Hepatocyte (in vitro differentiated cells): ENCODE results near the gene ZNF738.

ENCODE experiments used
- CTCF ChIP-seq: fragments of 200-600 bp; sonication (generic); IDR thresholded peaks from 2 replicates; pipeline ENCODE4 v1.5.1; 2016; ENCODE audit warnings: antibody characterized with exemption, mild to moderate bottlenecking; ENCODE audit not compliant: poor library complexity
- EZH2 ChIP-seq: fragments of 200-600 bp; sonication (generic); IDR thresholded peaks from 2 replicates; pipeline ENCODE4 v1.6.1; 2016; ENCODE audit warnings: antibody characterized with exemption, mild to moderate bottlenecking, borderline replicate concordance
- EZH2phosphoT487 ChIP-seq: fragments of 200-600 bp; sonication (generic); IDR thresholded peaks from one replicate; pipeline ENCODE4 v1.6.1; 2018; ENCODE audit warnings: antibody characterized with exemption, mild to moderate bottlenecking, low read depth, moderate library complexity; ENCODE audit not compliant: unreplicated experiment, severe bottlenecking

GRCh38 chr19:21362291-21362690 lies 3.5 kb downstream of the ZNF738 start:
- TF ChIP-seq CTCF (no peak), EZH2phosphoT487 (no peak), EZH2 (no peak)
